ENCODE data around the gene GAN.

Gene GAN

DNA sequence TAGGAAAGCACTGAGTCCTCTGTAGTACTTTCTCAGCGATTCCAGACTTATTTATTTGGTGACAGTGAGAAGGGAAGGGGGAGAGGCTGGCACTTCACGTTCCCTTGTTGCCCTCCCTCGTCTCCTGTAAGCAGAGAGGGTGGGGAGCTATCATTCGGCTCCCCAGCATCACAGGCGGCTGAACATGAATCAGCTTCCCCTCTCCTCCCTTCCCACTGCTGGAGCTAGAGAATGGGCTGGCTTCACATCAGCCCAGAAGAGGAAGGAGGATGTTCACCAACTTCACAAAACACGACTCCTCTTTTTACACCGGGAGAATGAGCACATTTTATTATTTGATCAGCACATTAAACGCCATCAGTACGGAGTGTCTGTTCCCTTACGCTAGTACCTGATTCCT, 123.1 kb downstream of the GAN start:
- in situ Hi-C loops (cut with MboI; ENCODE audit: low pct_unique_long_range_greater_than_20kb, low sequenced_read_pairs, unreplicated experiment), result no loop called here
- TF ChIP-seq CTCF (IDR thresholded peaks at IDR 0.05; ENCODE audit: extremely low read depth, insufficient read depth, missing control alignments), result no peak
- DNase-seq (ENCODE audit: low spot score), result no peak

Data from GM13977 (cell line).